ENCODE results near the gene ITGA6.

The ITGA6 gene

DNA sequence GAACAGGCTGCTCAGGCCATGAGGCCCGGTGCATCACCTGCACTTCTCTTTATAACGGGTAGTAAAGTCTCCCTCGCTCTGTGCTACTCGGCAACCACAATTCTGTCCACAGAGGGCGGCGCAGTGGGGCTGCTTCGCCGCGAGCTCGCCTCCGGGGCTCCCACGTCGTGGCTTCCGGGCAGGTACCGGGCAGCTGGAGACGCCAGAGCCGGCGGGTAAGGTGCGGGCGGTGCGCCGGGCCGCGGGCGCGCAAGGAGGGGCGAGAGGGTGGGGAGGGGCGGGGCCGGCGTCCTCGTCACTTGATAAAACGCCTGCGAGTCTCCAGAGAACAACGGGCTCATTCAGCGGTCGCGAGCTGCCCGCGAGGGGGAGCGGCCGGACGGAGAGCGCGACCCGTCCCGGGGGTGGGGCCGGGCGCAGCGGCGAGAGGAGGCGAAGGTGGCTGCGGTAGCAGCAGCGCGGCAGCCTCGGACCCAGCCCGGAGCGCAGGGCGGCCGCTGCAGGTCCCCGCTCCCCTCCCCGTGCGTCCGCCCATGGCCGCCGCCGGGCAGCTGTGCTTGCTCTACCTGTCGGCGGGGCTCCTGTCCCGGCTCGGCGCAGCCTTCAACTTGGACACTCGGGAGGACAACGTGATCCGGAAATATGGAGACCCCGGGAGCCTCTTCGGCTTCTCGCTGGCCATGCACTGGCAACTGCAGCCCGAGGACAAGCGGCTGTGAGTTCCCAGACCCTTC is at the start of gene ITGA6:
TSS of gene ITGA6 (plus strand) at position 331 of the 734 bp plus-strand sequence.
- peak; percentile 53 to 58 for DNase-seq (ENCODE audit: low read depth in 2 of 2)

DNA sequence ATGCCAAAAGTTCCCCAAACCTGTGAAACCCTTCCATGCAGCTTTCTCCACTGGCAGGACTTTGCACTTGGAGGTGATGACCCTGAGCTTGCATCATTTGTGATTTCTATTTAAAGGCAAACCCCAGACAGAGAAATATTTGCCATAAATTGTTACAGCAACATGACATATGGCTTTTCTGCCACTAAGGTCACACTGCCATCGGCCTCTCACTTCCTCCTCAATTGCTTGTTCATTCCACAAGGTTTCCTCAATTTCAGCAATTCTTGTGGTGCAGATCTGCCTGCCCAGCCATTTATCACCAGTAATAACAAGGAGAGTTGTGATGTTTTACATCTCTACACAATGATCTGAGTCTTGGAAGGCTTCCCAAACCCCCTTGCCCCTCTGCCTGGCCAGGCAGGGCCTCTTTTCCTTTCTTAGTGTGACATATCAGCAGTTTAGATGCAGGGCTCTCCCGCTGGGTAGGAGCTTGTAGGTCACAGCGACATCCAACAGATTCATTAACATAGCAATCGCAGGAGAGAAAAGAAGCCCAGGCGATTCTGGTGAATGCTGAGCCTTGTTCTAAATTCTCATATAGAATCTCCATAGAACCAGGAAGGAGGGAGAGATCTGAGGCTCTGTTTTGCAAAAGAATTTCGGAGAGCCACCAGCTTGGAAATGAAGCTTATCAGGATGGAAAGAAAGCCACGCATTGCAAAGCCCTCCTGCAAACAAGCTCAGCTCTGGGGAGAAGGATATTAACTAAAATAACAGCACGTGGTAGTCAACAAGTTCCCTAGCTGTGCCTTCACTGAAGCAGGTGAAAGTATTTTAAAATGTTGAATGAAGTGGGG is 46.7 kb upstream of the ITGA6 start:
- no peak for DNase-seq (ENCODE audit: low read depth in 2 of 2)

DNA sequence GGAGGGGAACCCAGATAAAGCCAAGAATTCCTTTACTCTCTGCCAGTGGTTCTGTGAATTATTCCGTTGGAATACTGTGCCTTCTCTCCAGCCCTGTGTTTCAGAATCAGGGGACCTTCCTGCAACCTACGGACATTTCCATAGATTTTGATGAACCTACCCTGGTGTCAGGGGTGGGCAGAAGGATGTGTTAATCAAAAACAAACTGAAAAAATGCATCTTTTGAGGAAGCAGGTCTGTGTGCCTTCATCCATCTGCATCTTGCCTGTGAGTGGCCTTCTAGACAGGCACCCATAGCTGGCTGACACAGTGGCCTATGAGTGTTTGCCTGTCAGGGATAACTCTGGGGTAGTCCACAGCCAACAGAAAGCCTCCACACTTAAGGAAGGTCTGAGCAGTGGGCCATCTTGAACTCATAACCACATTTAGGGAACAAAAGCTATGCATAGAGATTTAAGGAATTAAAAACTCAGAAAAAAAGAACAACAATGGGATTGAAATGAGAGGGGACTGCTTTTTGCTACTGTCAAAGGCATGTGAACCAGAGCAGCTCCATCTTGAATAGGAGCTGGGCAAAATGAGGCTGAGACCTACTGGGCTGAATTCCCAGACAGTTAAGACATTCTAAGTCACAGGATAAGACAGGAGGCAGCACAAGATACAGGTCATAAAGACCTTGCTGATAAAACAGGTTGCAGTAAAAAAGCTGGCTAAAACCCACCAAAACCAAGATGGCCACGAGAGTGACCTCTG is 45.9 kb upstream of the ITGA6 start:
- DNase-seq (ENCODE audit: low read depth in 2 of 2): no peak

- DNase-seq (ENCODE audit: low read depth in 2 of 2): no peak
These were observed 40.0 kb upstream of the ITGA6 start for GRCh38 chr2:172387361-172387760.

DNA sequence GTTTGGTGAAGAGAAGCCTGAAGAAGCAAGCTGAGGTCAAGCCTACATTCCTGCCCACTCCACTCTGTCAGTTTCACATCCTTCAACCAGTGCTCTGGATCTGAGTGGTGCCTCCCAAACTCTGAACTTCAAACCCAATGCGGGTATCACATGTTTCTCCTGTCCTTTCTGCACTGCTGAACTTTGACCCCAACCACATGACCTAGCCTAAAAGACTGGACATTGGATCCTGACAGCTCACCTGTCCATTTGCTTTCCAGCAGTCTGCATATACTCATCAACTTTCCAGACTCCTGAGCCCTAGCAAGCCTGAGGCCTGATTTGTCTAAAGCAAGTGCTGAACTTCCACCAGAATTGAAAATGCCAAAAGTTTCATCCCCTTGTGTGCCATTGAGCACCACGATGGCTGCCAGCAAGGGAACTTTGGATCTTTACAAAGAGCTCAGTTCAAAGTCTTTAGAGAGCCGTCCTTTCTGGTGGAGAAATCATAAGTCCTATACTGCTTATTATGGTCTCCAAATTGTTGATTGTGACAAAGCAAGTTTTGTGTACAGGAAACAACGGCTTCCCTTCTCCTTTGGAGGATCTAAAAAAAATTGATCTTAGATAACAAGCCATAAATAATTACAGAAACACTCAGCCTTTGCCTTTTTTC is 37.6 kb upstream of the ITGA6 start:
- no peak for DNase-seq (ENCODE audit: low read depth in 2 of 2)

DNA sequence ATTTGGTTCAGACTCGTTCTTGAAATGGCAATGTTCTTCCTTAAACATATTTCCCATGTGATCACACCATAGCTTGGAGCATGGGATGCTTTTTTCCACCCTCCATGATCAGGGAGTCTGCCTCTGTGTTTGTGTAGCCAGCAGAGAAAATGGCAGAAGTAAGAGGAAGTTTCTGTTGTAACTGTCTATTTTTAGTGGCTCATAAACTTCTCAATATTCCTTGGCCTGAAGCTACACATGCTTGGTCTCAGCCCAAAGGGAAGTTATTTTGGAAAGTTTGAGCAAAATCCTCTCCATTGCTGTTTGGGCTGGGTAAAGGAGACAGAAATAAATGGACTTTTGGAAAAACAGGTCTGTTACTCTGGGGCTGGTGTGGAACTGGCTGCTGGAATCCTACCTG is 33.4 kb upstream of the ITGA6 start:
- DNase-seq (ENCODE audit: low read depth in 2 of 2): no peak

GRCh38 chr2:172395503-172395902 is 31.9 kb upstream of the ITGA6 start:
- no peak for DNase-seq (ENCODE audit: low read depth in 2 of 2)

- DNase-seq (ENCODE audit: low read depth in 2 of 2): no peak
These were observed 30.1 kb upstream of the ITGA6 start for GRCh38 chr2:172397148-172397834.

DNA sequence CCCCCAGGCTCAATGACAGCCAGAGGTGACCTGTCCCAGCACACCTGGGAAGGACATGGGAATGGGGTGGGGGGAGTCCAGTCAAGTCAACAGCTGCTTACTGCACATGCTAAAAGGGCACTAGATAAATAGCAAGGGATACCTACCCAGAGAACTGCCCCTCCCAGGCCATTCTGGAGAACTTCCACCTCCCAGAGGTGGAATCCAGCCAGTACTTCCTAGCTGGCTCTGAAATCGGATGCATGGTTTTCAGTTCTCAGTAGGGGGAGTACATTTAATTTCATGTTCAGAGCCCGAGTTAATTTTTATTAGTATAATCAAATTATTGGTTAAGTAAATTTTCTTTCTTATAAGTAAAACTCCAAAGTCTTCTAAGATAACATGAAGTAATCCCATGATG is 28.9 kb upstream of the ITGA6 start:
- DNase-seq (ENCODE audit: low read depth in 2 of 2): no peak

GRCh38 chr2:172399765-172400164 is 27.6 kb upstream of the ITGA6 start:
- no peak for DNase-seq (ENCODE audit: low read depth in 2 of 2)

- DNase-seq (ENCODE audit: low read depth in 2 of 2): no peak
These were observed 25.2 kb upstream of the ITGA6 start for GRCh38 chr2:172402198-172402597.

GRCh38 chr2:172403402-172403801 is 24.0 kb upstream of the ITGA6 start:
- DNase-seq (ENCODE audit: low read depth in 2 of 2): no peak

GRCh38 chr2:172403881-172404468 is 23.4 kb upstream of the ITGA6 start:
- DNase-seq (ENCODE audit: low read depth in 2 of 2): no peak

DNA sequence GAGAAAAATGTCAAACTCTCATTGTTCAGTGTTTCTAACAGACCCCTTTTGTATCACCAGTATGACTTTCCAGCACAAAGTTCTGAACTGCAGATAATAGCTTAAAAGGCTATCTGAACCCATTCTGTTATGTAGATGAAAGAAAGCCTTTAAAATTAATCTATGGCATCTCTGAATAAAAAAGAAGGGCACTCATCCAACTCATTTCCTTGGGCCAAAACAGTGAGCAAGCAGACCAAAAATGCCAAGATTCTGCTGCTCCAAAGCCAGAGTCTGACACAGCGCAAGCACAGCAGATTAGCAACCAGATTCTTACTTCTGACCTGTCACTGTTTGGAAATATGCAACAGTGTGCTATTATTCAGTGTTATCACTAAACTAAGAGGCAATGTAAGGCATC is 22.6 kb upstream of the ITGA6 start:
- DNase-seq (ENCODE audit: low read depth in 2 of 2): no peak

- DNase-seq (ENCODE audit: low read depth in 2 of 2): no peak
These were observed 21.7 kb upstream of the ITGA6 start for GRCh38 chr2:172405673-172406072.

- no peak for DNase-seq (ENCODE audit: low read depth in 2 of 2)
These were observed 19.1 kb upstream of the ITGA6 start for GRCh38 chr2:172408143-172408766.

DNA sequence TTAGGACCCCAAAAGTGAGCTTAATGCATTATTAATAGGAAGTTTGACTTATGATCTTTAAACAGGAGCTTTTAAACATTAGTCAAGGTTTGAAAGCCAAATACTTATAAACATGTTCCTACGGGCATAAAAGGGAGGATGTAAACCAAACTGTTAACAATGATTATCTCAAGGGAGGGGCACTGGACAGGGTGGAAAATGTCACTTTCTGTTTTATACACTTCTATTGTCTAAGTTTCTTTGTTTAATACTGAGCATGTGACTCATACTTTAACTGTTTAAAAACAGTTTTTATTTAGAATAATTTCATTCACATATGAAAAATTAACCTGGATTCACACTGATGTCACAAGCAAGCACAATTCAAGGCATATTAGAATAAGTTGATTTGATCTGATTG is 18.3 kb upstream of the ITGA6 start:
- DNase-seq (ENCODE audit: low read depth in 2 of 2): no peak

DNA sequence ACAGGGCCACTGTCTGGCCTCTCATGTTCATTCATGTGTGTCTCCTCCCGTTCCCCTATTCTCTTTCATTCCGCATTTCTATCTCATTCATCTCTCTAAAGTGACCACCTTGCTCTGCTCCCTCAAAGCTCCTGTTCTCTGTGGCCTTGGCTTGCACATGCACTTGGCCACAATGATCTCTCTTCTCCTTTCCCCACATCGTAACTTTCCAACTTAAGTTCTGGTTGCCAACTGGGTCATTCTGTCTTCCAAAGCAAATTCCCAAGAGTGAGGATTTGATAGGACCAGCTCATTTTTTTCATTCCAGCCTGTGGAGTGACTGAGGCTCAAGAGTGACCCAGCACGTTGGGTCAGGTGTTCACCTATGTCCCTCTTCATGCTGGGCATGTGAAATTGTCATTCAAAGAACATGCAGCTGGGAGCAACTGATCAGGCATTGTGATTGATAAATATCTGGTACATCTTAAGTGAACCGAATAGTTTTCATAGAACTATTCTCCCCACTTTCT is 14.3 kb upstream of the ITGA6 start:
- DNase-seq (ENCODE audit: low read depth in 2 of 2): no peak

- DNase-seq (ENCODE audit: low read depth in 2 of 2): no peak
These were observed 12.1 kb upstream of the ITGA6 start for GRCh38 chr2:172415157-172415864.

DNA sequence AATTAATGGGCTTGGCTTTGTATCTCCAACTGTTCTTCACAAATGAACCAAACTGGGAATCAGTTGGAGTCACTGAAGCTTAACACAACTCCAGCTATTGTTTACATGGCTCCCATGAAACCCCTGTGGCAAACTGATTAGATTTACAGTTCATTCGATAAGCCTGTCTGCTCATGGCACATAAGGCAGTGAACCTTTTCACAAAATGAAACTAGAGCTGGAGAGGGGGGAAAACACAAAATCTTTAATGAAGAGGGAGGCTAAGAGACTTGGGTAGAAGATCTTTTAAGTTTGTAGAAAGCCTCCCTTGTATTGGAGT is 11.6 kb upstream of the ITGA6 start:
- DNase-seq (ENCODE audit: low read depth in 2 of 2): no peak

Data from activated CD8-positive, alpha-beta memory T cell treated with anti-CD3 and anti-CD28 coated beads for 4 hours (primary cell).